CD4-positive, alpha-beta T cell (primary cell): ENCODE measurements around the gene VPS18. TPM values are rescaled to one million over a fixed set of nuclear protein-coding genes. Genes with fewer than 3 reads are reported as not detected.
A peak's percentile ranks its signal among the peaks of the same experiment; 100 is the strongest.

Experiments used
- ATAC-seq: fragments of 200-7000 bp; cut with Tn5 transposase; one replicate; pipeline ENCODE4 v1.10.0; 2022; ENCODE audit warnings: mild to moderate bottlenecking; ENCODE audit not compliant: poor library complexity
- CTCF ChIA-PET: fragments of 350-600 bp; sonication (Branson Sonifier 250); formaldehyde crosslinking; loops from one replicate; lab custom pipeline; 2021; ENCODE audit warnings: antibody characterized with exemption, inconsistent platforms; lab: Charles Lee
- POLR2A ChIA-PET: fragments of 350-600 bp; sonication (Branson Sonifier 250); formaldehyde crosslinking; loops from one replicate; lab custom pipeline; 2021; ENCODE audit warnings: antibody characterized with exemption, inconsistent platforms; lab: Charles Lee
- DNase-seq, 14 experiments: peaks; one replicate each; pipeline ENCODE4 v3.0.0-alpha.2; 2013 to 2020; ENCODE audit warnings: mixed read lengths in 2 of 14
- H3K27ac ChIP-seq, 2 donors: one replicate each; pipeline versions ENCODE4 v1.5.1 to v1.7.0; 2013; ENCODE audit warnings: low read length in 2 of 2, low read depth in 1 of 2, mild to moderate bottlenecking in 1 of 2
- H3K27me3 ChIP-seq, 2 experiments: 1 replicate in 1 of 2; 2 replicates in 1 of 2; pipeline versions ENCODE4 v1.6.1 to v1.7.0; 2013; ENCODE audit warnings: low read length in 2 of 2, control low read depth in 1 of 2, mild to moderate bottlenecking in 1 of 2, moderate library complexity in 1 of 2; ENCODE audit not compliant: insufficient read depth in 2 of 2, control insufficient read depth in 1 of 2
- H3K36me3 ChIP-seq: one replicate; pipeline ENCODE4 v1.6.1; 2013; ENCODE audit warnings: low read length, control low read depth; ENCODE audit not compliant: insufficient read depth
- H3K4me1 ChIP-seq: one replicate; pipeline ENCODE4 v1.6.1; 2013; ENCODE audit warnings: low read length, control low read depth; ENCODE audit not compliant: insufficient read depth
- H3K4me3 ChIP-seq: one replicate; pipeline ENCODE4 v1.5.1; 2013; ENCODE audit warnings: mild to moderate bottlenecking, low read length, moderate library complexity
- H3K9me3 ChIP-seq, 2 experiments: 1 replicate in 1 of 2; 2 replicates in 1 of 2; pipeline versions ENCODE4 v1.6.1 to v1.7.0; 2013; ENCODE audit warnings: low read length in 2 of 2, mild to moderate bottlenecking in 2 of 2, control low read depth in 1 of 2, moderate library complexity in 1 of 2; ENCODE audit not compliant: control insufficient read depth in 1 of 2, insufficient read depth in 1 of 2
- H3K27ac Mint-ChIP-seq: one replicate; pipeline ENCODE4 v1.8.0; 2020; ENCODE audit warnings: mixed read lengths
- H3K27me3 Mint-ChIP-seq: one replicate; pipeline ENCODE4 v1.8.0; 2021; ENCODE audit warnings: mixed read lengths
- H3K36me3 Mint-ChIP-seq: one replicate; pipeline ENCODE4 v1.8.0; 2021; ENCODE audit warnings: low read depth, mixed read lengths
- H3K4me1 Mint-ChIP-seq: one replicate; pipeline ENCODE4 v1.8.0; 2021; ENCODE audit warnings: low read depth, mixed read lengths
- H3K4me3 Mint-ChIP-seq: one replicate; pipeline ENCODE4 v1.8.0; 2020; ENCODE audit warnings: mild to moderate bottlenecking, mixed read lengths
- H3K9me3 Mint-ChIP-seq: one replicate; pipeline ENCODE4 v1.8.0; 2020; ENCODE audit warnings: mixed read lengths
- CTCF ChIP-seq: fragments of 200-600 bp; IDR thresholded peaks from one replicate; pipeline ENCODE4 v1.8.0; 2022; ENCODE audit warnings: antibody characterized with exemption, mild to moderate bottlenecking
- intact Hi-C, 2 experiments: fragments of 100-400 bp; cut with DNase I in 1 of 2; cut with micrococcal nuclease in 1 of 2; formaldehyde crosslinking; loops; one replicate each; pipeline versions ENCODE4 v1.15.1 to v1.9.0; 2023 to 2025; cut with DNase I, micrococcal nuclease
- total RNA-seq, 174 experiments: library from RNA in 2 of 174; stranded (reverse) in 2 of 174; gene quantifications; one replicate each; pipeline ENCODE4 v1.2.3 and lab custom pipeline; 2021 to 2026

Gene VPS18
- total RNA-seq, 2 experiments from 2014 or later = 20.8 to 21.7 TPM

- Mint-ChIP-seq H3K27ac (no peak overlapping the region), H3K4me1 (peaks cover 56% of the 10 kb centered on the region), H3K27me3 (peaks cover 77% of the 10 kb centered on the region), H3K9me3 (no peaks in the 10 kb centered on the region), H3K4me3 (peak overlapping the region; percentile 81), H3K36me3 (no peaks in the 10 kb centered on the region)
- no peak for TF ChIP-seq CTCF
- no peak overlapping the region for H3K27ac ChIP-seq
- peak; percentile 20 for ATAC-seq
- H3K9me3 ChIP-seq = peaks cover 0 to 36% of the 10 kb centered on the region in 2 experiments
- peaks cover 67 to 74% of the 10 kb centered on the region in 2 experiments for H3K27me3 ChIP-seq
- peaks cover 64% of the 10 kb centered on the region for H3K4me1 ChIP-seq
- POLR2A ChIA-PET = interaction anchor here (0.6 to 5.9 kb wide), 7 partner anchors 13 to 43 kb away, joined by 3 to 49 read pairs (median 3); partner anchors contain the start of genes CHAC1 and VPS18
- peak in 1 of 14 experiments; percentile 38 for DNase-seq
- CTCF ChIA-PET = interaction anchor here (1.0 to 4.8 kb wide), 4 partner anchors 13 to 69 kb away, joined by 3 to 43 read pairs (median 6); partner anchors contain the start of gene CHAC1
- intact Hi-C loops = loop anchor here in 1 of 2 experiments (2.0 kb wide), 1 partner anchor 15 kb away; no protein-coding TSS in a partner anchor
- H3K36me3 ChIP-seq = no peaks in the 10 kb centered on the region
- H3K4me3 ChIP-seq = peak overlapping the region; percentile 49
Observed at GRCh38 chr15:40927873-40928806, 33.9 kb downstream of the VPS18 start.

- peaks cover 67 to 74% of the 10 kb centered on the region in 2 experiments for H3K27me3 ChIP-seq
- H3K27ac Mint-ChIP-seq = no peak within 1 kb of the TSS
- H3K4me3 Mint-ChIP-seq = peak within 1 kb of the TSS; percentile 81
- no peaks in the 10 kb centered on the region for H3K9me3 Mint-ChIP-seq
- H3K27me3 Mint-ChIP-seq = peaks cover 83% of the 10 kb centered on the region
- intact Hi-C loops = loop anchor here in 1 of 2 experiments (2.0 kb wide), 1 partner anchor 14 kb away; no protein-coding TSS in a partner anchor
- TF ChIP-seq CTCF = no peak
- ChIA-PET CTCF (interaction anchor here (2.4 to 4.8 kb wide), 2 partner anchors 12 to 25 kb away, joined by 7 to 43 read pairs; no protein-coding TSS in a partner anchor), POLR2A (interaction anchor here (0.8 to 5.9 kb wide), 6 partner anchors 12 to 35 kb away, joined by 3 to 49 read pairs (median 4); partner anchors contain the start of genes CHAC1 and VPS18)
- H3K4me3 ChIP-seq = peak within 1 kb of the TSS; percentile 49
- H3K36me3 ChIP-seq = no peaks in the 10 kb centered on the region
- H3K27ac ChIP-seq = no peak within 1 kb of the TSS
- H3K9me3 ChIP-seq = peaks cover 0 to 36% of the 10 kb centered on the region in 2 experiments
- DNase-seq (peak in 5 of 14 experiments; percentile 36 to 67 (median 48)), ATAC-seq (peak; percentile 50)
- peaks cover 56% of the 10 kb centered on the region for H3K4me1 Mint-ChIP-seq
- H3K36me3 Mint-ChIP-seq = no peaks in the 10 kb centered on the region
- H3K4me1 ChIP-seq = peaks cover 64% of the 10 kb centered on the region
Observed at GRCh38 chr15:40928821-40929659, 34.8 kb downstream of the VPS18 start, which contains the start of gene DLL4. TSS of gene DLL4 (plus strand) at chr15:40929340. CDS start at chr15:40929669, 329 bp downstream.
